K562 (cell line): ENCODE data around the gene PHF12. TPM values are rescaled to one million over a fixed set of nuclear protein-coding genes. Genes with fewer than 3 reads are reported as not detected.

ENCODE experiments used
- ATAC-seq: fragments of 200-7000 bp; cut with Tn5 transposase; 3 replicates; pipeline ENCODE4 v1.9.1; 2020; ENCODE audit warnings: moderate library complexity
- BruUV-seq: library from RNA; stranded (reverse); fragments of 400-500 nt; replicated peaks from 2 replicates; lab custom pipeline; 2021; lab: Mats Ljungman, UMichigan
- CTCF ChIA-PET: fragments of 300-600 bp; formaldehyde crosslinking; extraction: SDS; loops from one replicate; lab custom pipeline; 2021; ENCODE audit warnings: low intra/inter-chr PET ratio; lab: Yijun Ruan, JAX
- POLR2A ChIA-PET: fragments of 300-600, 350-650 bp; sonication (Branson Sonifier 250); formaldehyde crosslinking; extraction: SDS; loops from one replicate; lab custom pipeline; 2021; ENCODE audit warnings: antibody characterized with exemption, inconsistent platforms; lab: Yijun Ruan, JAX
- DNase-seq, 4 experiments: peaks; one replicate each; pipeline versions ENCODE4 v3.0.0 to v3.0.0-alpha.2; 2011 to 2018; ENCODE audit warnings: low spot score in 3 of 4, mixed read lengths in 3 of 4; ENCODE audit errors: extremely low read depth in 1 of 4
- FAIRE-seq: peaks from 2 replicates; lab custom pipeline; 2011; peaks lifted over from hg19 to GRCh38; lab: Jason Lieb, UNC
- H2AFZ ChIP-seq: 2 replicates; pipeline ENCODE4 v1.6.0; 2011; ENCODE audit warnings: low read depth, low read length, control low read depth, inconsistent platforms
- H3K27ac ChIP-seq: fragments of 200-600 bp; 3 replicates; pipeline ENCODE4 v1.8.0; 2011; ENCODE audit warnings: low read depth, mild to moderate bottlenecking, control low read depth, inconsistent platforms, low read length, moderate library complexity, mixed read lengths; ENCODE audit errors: extremely low read depth
- H3K27me3 ChIP-seq, 2 experiments: fragments of 300-600 bp in 1 of 2; 2 replicates in 1 of 2; 3 replicates in 1 of 2; pipeline versions ENCODE4 v1.6.0 to v1.8.0; 2011; ENCODE audit warnings: inconsistent platforms in 2 of 2, low read length in 2 of 2, mild to moderate bottlenecking in 1 of 2, mixed read lengths in 1 of 2, moderate library complexity in 1 of 2; ENCODE audit not compliant: control insufficient read depth in 2 of 2, insufficient read depth in 2 of 2
- H3K36me3 ChIP-seq: fragments of 300-600 bp; 3 replicates; pipeline ENCODE4 v1.8.0; 2011; ENCODE audit warnings: mild to moderate bottlenecking, low read length, inconsistent platforms; ENCODE audit not compliant: control insufficient read depth, insufficient read depth
- H3K4me1 ChIP-seq, 2 experiments: fragments of 200-600 bp in 1 of 2; replicated peaks in 1 of 2; 2 replicates in 1 of 2; 3 replicates in 1 of 2; pipeline versions ENCODE4 v1.5.1 to v1.8.0; 2011; ENCODE audit warnings: inconsistent platforms in 2 of 2, low read length in 2 of 2, mild to moderate bottlenecking in 1 of 2, mixed read lengths in 1 of 2, moderate library complexity in 1 of 2; ENCODE audit not compliant: control insufficient read depth in 2 of 2, insufficient read depth in 2 of 2
- H3K4me2 ChIP-seq: 2 replicates; pipeline ENCODE4 v1.6.1; 2011; ENCODE audit warnings: low read length, control low read depth, inconsistent platforms, mixed read lengths; ENCODE audit not compliant: insufficient read depth
- H3K4me3 ChIP-seq: fragments of 200-600 bp; sonication (generic), shearing (Covaris generic); 2 replicates; pipeline ENCODE4 v1.5.1; 2016; ENCODE audit warnings: control low read depth, inconsistent platforms
- H3K79me2 ChIP-seq: fragments of 200-600 bp; 3 replicates; pipeline ENCODE4 v1.8.0; 2011; ENCODE audit warnings: low read length, inconsistent platforms; ENCODE audit not compliant: control insufficient read depth, insufficient read depth
- H3K9ac ChIP-seq, 2 experiments: 2 replicates each; pipeline versions ENCODE4 v1.6.0 to v1.6.1; 2011; ENCODE audit warnings: low read depth in 2 of 2, low read length in 2 of 2, control low read depth in 1 of 2, inconsistent platforms in 1 of 2, mild to moderate bottlenecking in 1 of 2, mixed read lengths in 1 of 2; ENCODE audit not compliant: insufficient read depth in 1 of 2
- H3K9me1 ChIP-seq: one replicate; pipeline ENCODE4 v1.6.0; 2011; ENCODE audit warnings: inconsistent platforms, mild to moderate bottlenecking, low read length, moderate library complexity; ENCODE audit not compliant: control insufficient read depth, insufficient read depth
- H3K9me3 ChIP-seq: replicated peaks from 2 replicates; pipeline ENCODE4 v1.5.1; 2011; ENCODE audit warnings: low read depth, low read length, inconsistent platforms; ENCODE audit not compliant: control insufficient read depth, insufficient read depth
- H4K20me1 ChIP-seq: replicated peaks from 2 replicates; pipeline ENCODE4 v1.6.1; 2011; ENCODE audit warnings: low read length, inconsistent platforms, mixed read lengths; ENCODE audit not compliant: control insufficient read depth, insufficient read depth
- AFF4 ChIP-seq: sonication (generic); formaldehyde crosslinking; IDR thresholded peaks from 2 replicates; pipeline ENCODE4 v1.8.0; 2023; ENCODE audit warnings: mild to moderate bottlenecking, missing genetic modification reagents
- ARID1B ChIP-seq: fragments of 450-650 bp; IDR thresholded peaks from 2 replicates; pipeline ENCODE4 v1.6.1; 2016; ENCODE audit warnings: antibody characterized with exemption, mild to moderate bottlenecking, inconsistent platforms
- CTBP1 ChIP-seq: fragments of 450-650 bp; IDR thresholded peaks from 2 replicates; pipeline ENCODE4 v1.6.1; 2016; ENCODE audit warnings: borderline replicate concordance
- E2F5 ChIP-seq: sonication (generic); formaldehyde crosslinking; IDR thresholded peaks from 2 replicates; pipeline ENCODE4 v1.8.0; 2022; ENCODE audit warnings: mild to moderate bottlenecking, missing genetic modification reagents
- ETV1 ChIP-seq: fragments of 450-650 bp; conservative IDR thresholded peaks from 2 replicates; pipeline ENCODE4 v1.6.1; 2016; ENCODE audit warnings: missing genetic modification characterization, control low read depth, low read depth, missing compliant biosample characterization
- FOXJ2 ChIP-seq: fragments of 200-800 bp; sonication (Bioruptor generic); IDR thresholded peaks from 2 replicates; pipeline ENCODE4 v1.6.1; 2016; ENCODE audit warnings: missing genetic modification characterization, missing compliant biosample characterization
- GTF2E2 ChIP-seq: fragments of 200-800 bp; sonication (Bioruptor generic); IDR thresholded peaks from 2 replicates; pipeline ENCODE4 v1.6.1; 2016; ENCODE audit warnings: missing genetic modification characterization, missing compliant biosample characterization
- HLTF ChIP-seq: fragments of 450-650 bp; IDR thresholded peaks from 2 replicates; pipeline ENCODE4 v1.6.1; 2016
- IFI16 ChIP-seq: fragments of 250-450 bp; sonication (Bioruptor Pico); IDR thresholded peaks from 2 replicates; pipeline ENCODE4 v2.1.2; 2022; ENCODE audit warnings: mild to moderate bottlenecking, inconsistent platforms
- RBFOX2 ChIP-seq: fragments of 200-400 bp; formaldehyde crosslinking; IDR thresholded peaks from 2 replicates; pipeline ENCODE4 v1.6.1; 2017; ENCODE audit warnings: low read depth, mild to moderate bottlenecking, low read length, moderate library complexity
- SMAD4 ChIP-seq: fragments of 250-450 bp; sonication (Bioruptor Pico); conservative IDR thresholded peaks from 2 replicates; pipeline ENCODE4 v1.8.0; 2021; ENCODE audit warnings: inconsistent platforms, mild to moderate bottlenecking, moderate library complexity
- ZC3H11A ChIP-seq: IDR thresholded peaks from 2 replicates; pipeline ENCODE4 v1.6.1; 2012; ENCODE audit warnings: low read depth, low read length, improper control_type of control experiment
- ZFX ChIP-seq: sonication (generic); formaldehyde crosslinking; IDR thresholded peaks from 2 replicates; pipeline ENCODE4 v1.8.0; 2022; ENCODE audit warnings: mild to moderate bottlenecking, missing genetic modification reagents, moderate library complexity
- ZNF124 ChIP-seq: sonication (generic); formaldehyde crosslinking; IDR thresholded peaks from 2 replicates; pipeline ENCODE4 v1.8.1; 2022; ENCODE audit warnings: missing genetic modification reagents
- ZNF518B ChIP-seq: fragments of 250-450 bp; sonication (Bioruptor Pico); IDR thresholded peaks from 2 replicates; pipeline ENCODE4 v1.5.0; 2021; ENCODE audit warnings: mild to moderate bottlenecking, moderate library complexity
- WGBS: fragments of 100-300 bp; shearing (Covaris generic); methylation state at CpG from one replicate; pipeline ENCODE4 v1.1.6; 2016; ENCODE audit warnings: low coverage, mixed read lengths; ENCODE audit not compliant: insufficient coverage; ENCODE audit errors: missing lambda C conversion rate; 5-methylcytosine and 5-hydroxymethylcytosine counted together
- in situ Hi-C: fragments of 300-500 bp; cut with MboI; formaldehyde crosslinking; loops from 4 replicates; pipeline ENCODE4 v1.15.0; 2018; ENCODE audit warnings: inconsistent platforms, mixed read lengths
- intact Hi-C: fragments of 100-400 bp; cut with micrococcal nuclease; formaldehyde crosslinking; loops from 2 replicates; pipeline ENCODE4 v1.14.2; 2022
- polyA plus RNA-seq, 8 experiments: library from polyadenylated mRNA; depleted of rRNA in 4 of 8; stranded (reverse) in 5 of 8; unstranded in 3 of 8; fragments of >200 nt; fragmentation: Nextera tagmentation in 2 of 8; fragmentation: Illumina TruSeq in 1 of 8; extraction: Ambion mirVana in 2 of 8; extraction: Trizol in 1 of 8; gene quantifications; 2 replicates each; pipeline versions ENCODE4 v1.2.1 to v1.2.3, GENCODE V29; 2011 to 2014; ENCODE audit warnings: inconsistent platforms in 1 of 8, missing spikeins in 1 of 8
- total RNA-seq, 7 experiments: library from RNA; depleted of rRNA in 6 of 7; stranded (reverse); fragments of >200 nt in 6 of 7; fragmentation: Illumina TruSeq in 2 of 7; extraction: Trizol in 2 of 7; gene quantifications; 2 replicates each; pipeline versions ENCODE4 v1.2.1 to v1.2.3, GENCODE V29; 2011 to 2021; ENCODE audit warnings: low replicate concordance in 1 of 7

PHF12 gene
- total and polyA plus RNA-seq, 9 of the 15 experiments (the other 6 are each of a cell fraction or from before 2014, with no cell fraction given), result 0.82 to 31.3 (median 13.5) TPM

GRCh38 chr17:28862561-28862960 is 88.8 kb downstream of the PHF12 start:
- peak in 1 of 4 experiments; percentile 71 for DNase-seq
- H3K4me1 ChIP-seq, result peaks cover 60 to 70% of the 10 kb centered on the region in 2 experiments
- H3K79me2 ChIP-seq, result peaks cover 69% of the 10 kb centered on the region
- ATAC-seq, result peak; percentile 3; the same call in 2 of the 3 replicates
- H3K27me3 ChIP-seq, result no peaks in the 10 kb centered on the region
- ChIA-PET POLR2A (interaction anchor here (0.6 to 7.5 kb wide), 6 partner anchors 8 to 218 kb away, joined by 3 to 49 read pairs (median 6); partner anchors contain the start of gene FAM222B), CTCF (no interaction called here)
- H3K9ac ChIP-seq, result peak overlapping the region; percentile 73 to 90; a peak in 3 of 4 replicates
- peak overlapping the region; percentile 91 for H3K4me2 ChIP-seq
- peak overlapping the region; percentile 50 for H2AFZ ChIP-seq
- H3K9me1 ChIP-seq, result no peaks in the 10 kb centered on the region
- intact Hi-C loops (loop anchor here (1.0 to 5.0 kb wide), 3 partner anchors 12 to 135 kb away; partner anchors contain the start of genes DHRS13, NEK8 and TLCD1), in situ Hi-C loops (no loop called here)
- H3K27ac ChIP-seq, result peak overlapping the region; percentile 80
- no peaks in the 10 kb centered on the region for H3K9me3 ChIP-seq
- no TSS peak for BruUV-seq
- H3K4me3 ChIP-seq, result peak overlapping the region; percentile 49
- no peaks in the 10 kb centered on the region for H4K20me1 ChIP-seq
- FAIRE-seq, result peak; percentile 26
- peaks cover 35% of the 10 kb centered on the region for H3K36me3 ChIP-seq
- 42% methylated on average over 3 of the region's 3 CpGs for WGBS
- no peak for TF ChIP-seq ZNF518B (CRISPR knock-in tag)
- TF ChIP-seq RBFOX2, result no peak
- TF ChIP-seq SMAD4 (CRISPR knock-in tag), result 0 out of 2 replicates have a peak, but pooled peaks have one; percentile 1
- no peak for TF ChIP-seq E2F5 (CRISPR knock-in tag)
- no peak for TF ChIP-seq ETV1 (tag)
- TF ChIP-seq FOXJ2 (tag), result no peak
- TF ChIP-seq GTF2E2 (tag), result no peak
- TF ChIP-seq IFI16 (CRISPR knock-in tag), result no peak
- TF ChIP-seq HLTF, result no peak
- no peak for TF ChIP-seq ZNF124
- TF ChIP-seq ARID1B, result 0 out of 2 replicates have a peak, but pooled peaks have one; percentile 15
- peak; percentile 8; the same call in 1 of the 2 replicates for TF ChIP-seq ZFX (CRISPR knock-in tag)
- TF ChIP-seq AFF4, result no peak
- TF ChIP-seq ZC3H11A, result no peak
- TF ChIP-seq CTBP1, result peak; percentile 26; the same call in 1 of the 2 replicates
